Stimulated activated CD8-positive, alpha-beta memory T cell treated with anti-CD3 and anti-CD28 coated beads, Interleukin-7, amount 100 ng/mL, for 1 hour (primary cell): ENCODE measurements around the gene MEGF11.

Source experiments
- DNase-seq, 2 donors: peaks; one replicate each; pipeline ENCODE4 v3.0.0-alpha.2; 2020; ENCODE audit warnings: low read depth in 2 of 2

MEGF11 gene

DNA sequence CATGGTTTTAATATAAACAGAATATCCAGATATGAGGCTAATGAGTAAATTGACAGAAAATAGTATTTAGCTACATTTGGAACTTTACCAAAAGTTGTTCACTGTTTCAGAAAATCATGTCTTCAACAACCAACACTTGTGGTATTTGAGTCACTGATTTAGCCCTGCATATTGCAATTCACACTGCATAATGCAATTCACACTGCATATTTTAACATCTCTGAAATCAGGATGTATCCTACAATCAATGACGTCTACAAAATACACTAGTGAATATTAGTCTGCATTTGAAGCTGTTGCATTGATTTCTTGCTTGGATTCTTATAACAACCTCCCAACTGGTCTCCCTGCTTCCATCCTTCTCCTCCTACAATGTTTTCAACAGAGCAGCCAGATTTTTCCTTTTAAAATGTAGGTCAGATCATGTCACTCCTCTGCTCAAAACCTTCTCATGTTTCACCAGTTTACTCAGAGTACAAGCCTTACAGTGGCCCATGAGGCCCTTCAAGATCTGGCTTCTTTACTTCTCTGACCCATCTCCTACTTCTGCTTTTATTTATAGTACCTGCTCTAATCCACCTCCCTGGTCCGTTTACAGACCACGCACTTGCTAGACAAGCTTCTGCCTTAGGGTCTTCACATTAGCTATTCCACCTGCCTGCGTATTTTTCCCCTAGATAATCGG is 395.7 kb downstream of the MEGF11 start:
- DNase-seq = no peak

- peak; percentile 63 to 72 for DNase-seq
Measured at GRCh38 chr15:65856821-65857455, 396.6 kb downstream of the MEGF11 start.

DNA sequence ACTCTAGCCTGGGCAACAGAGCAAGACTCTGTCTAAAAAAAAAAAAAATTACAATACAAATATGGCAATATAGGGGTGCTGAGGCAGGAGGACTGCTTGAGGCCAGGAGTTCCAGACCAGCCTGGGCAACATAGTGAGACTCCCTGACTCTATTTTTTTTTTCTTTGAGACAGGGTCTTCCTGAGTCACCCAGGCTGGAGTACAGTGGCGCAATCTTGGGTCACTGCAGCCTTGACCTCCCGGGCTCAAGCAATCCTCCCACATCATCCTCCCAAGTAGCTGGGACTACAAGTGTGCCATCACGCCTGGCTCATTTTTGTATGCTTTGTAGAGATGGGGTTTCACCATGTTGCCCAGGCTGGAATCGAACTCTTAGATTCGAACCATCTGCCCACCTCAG is 401.6 kb downstream of the MEGF11 start:
- DNase-seq = no peak

GRCh38 chr15:65847989-65848388 is 405.6 kb downstream of the MEGF11 start:
- DNase-seq = no peak

DNA sequence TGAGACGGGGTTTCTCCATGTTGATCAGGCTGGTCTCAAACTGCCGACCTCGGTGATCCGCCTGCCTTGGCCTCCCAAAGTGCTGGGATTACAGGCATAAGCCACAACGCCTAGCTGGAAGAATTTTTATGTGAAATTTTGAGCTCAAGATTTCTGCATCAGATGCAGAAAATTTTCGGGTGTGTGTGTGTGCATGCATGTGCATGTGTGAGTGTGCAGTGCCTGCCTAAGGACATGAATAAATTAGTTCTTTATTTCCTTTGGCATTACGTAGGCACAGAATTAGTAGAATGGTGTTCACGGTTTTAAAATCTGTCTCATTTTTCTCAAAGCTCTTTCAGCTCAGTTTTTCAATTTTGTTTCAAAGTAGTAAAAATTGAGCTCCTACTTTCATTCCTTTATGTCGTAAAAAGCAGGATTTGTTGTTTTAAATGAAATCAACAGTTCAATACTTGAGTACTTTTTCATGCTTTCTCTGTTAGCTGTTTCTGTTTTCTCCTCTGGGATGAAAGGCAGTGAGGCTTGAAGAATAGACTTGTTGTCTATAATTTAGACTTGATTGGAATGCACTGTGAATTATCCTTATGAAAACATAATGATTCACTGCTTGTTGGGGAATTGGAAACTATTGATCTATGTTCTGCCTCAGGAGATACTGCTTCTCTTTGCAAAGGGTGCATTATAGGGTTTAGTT is 407.6 kb downstream of the MEGF11 start:
- no peak for DNase-seq
